PC-9 (cell line): ENCODE measurements around the gene HSD3B7. TPM values are rescaled to one million over a fixed set of nuclear protein-coding genes. Genes with fewer than 3 reads are reported as not detected.

Source experiments
- BruUV-seq: library from RNA; stranded (reverse); fragments of 400-500 nt; replicated peaks from 2 replicates; lab custom pipeline; 2021; lab: Mats Ljungman, UMichigan
- CTCF ChIA-PET: fragments of 300-600 bp; sonication (Branson Sonifier 250); formaldehyde crosslinking; loops from one replicate; lab custom pipeline; 2022; ENCODE audit warnings: antibody characterized with exemption; lab: Charles Lee
- POLR2A ChIA-PET: fragments of 300-600 bp; sonication (Branson Sonifier 250); formaldehyde crosslinking; loops from one replicate; lab custom pipeline; 2022; ENCODE audit warnings: antibody characterized with exemption; ENCODE audit not compliant: unreplicated experiment; lab: Charles Lee
- DNase-seq, 2 experiments: peaks; one replicate each; pipeline versions ENCODE4 v3.0.0 to v3.0.0-alpha.2; 2015 to 2022; ENCODE audit warnings: mixed read lengths in 1 of 2
- H2AFZ ChIP-seq: fragments of 200-600 bp; sonication (generic); 2 replicates; pipeline ENCODE4 v1.8.1; 2017; ENCODE audit warnings: antibody characterized with exemption
- H3F3A ChIP-seq: fragments of 200-600 bp; sonication (generic); 2 replicates; pipeline ENCODE4 v1.8.1; 2017; ENCODE audit warnings: antibody characterized with exemption, mild to moderate bottlenecking, low read depth; ENCODE audit not compliant: insufficient read depth
- H3K27ac ChIP-seq: fragments of 200-600 bp; sonication (generic); 2 replicates; pipeline ENCODE4 v1.6.1; 2016; ENCODE audit warnings: mixed run types
- H3K27me3 ChIP-seq: fragments of 200-600 bp; sonication (generic); 2 replicates; pipeline ENCODE4 v1.6.1; 2016; ENCODE audit warnings: low read depth, mixed run types; ENCODE audit not compliant: insufficient read depth
- H3K36me3 ChIP-seq: fragments of 200-600 bp; sonication (generic); 2 replicates; pipeline ENCODE4 v1.6.1; 2016; ENCODE audit warnings: low read depth, mixed run types
- H3K4me1 ChIP-seq: fragments of 200-600 bp; sonication (generic); replicated peaks from 2 replicates; pipeline ENCODE4 v1.6.1; 2016; ENCODE audit warnings: mixed run types; ENCODE audit not compliant: insufficient read depth
- H3K4me2 ChIP-seq: fragments of 200-600 bp; sonication (generic); 2 replicates; pipeline ENCODE4 v1.6.1; 2017; ENCODE audit warnings: mixed run types
- H3K4me3 ChIP-seq: fragments of 200-600 bp; sonication (generic); 2 replicates; pipeline ENCODE4 v1.6.1; 2016; ENCODE audit warnings: mixed run types
- H3K79me2 ChIP-seq: fragments of 200-600 bp; sonication (generic); 2 replicates; pipeline ENCODE4 v1.6.1; 2017; ENCODE audit warnings: low read depth, mixed run types
- H3K9me2 ChIP-seq: fragments of 200-600 bp; sonication (generic); 2 replicates; pipeline ENCODE4 v1.8.1; 2017; ENCODE audit warnings: mild to moderate bottlenecking; ENCODE audit not compliant: insufficient read depth
- H3K9me3 ChIP-seq: fragments of 200-600 bp; sonication (generic); 2 replicates; pipeline ENCODE4 v1.8.1; 2016; ENCODE audit warnings: low read depth; ENCODE audit not compliant: insufficient read depth
- H4K20me1 ChIP-seq: fragments of 200-600 bp; sonication (generic); 2 replicates; pipeline ENCODE4 v1.8.1; 2017; ENCODE audit not compliant: insufficient read depth
- EZH2 ChIP-seq: fragments of 200-600 bp; sonication (generic); IDR thresholded peaks from 2 replicates; pipeline ENCODE4 v1.8.0; 2017; ENCODE audit warnings: antibody characterized with exemption, low read depth
- intact Hi-C: fragments of 100-400 bp; cut with micrococcal nuclease; formaldehyde crosslinking; loops from one replicate; pipeline ENCODE4 v1.10.0; 2022; ENCODE audit not compliant: unreplicated experiment
- total RNA-seq: library from RNA; stranded (reverse); gene quantifications from 2 replicates; pipeline ENCODE4 v1.2.3, GENCODE V29; 2021
- TF ChIP-seq, protein P1 (sequence below): fragments of 200-600 bp; sonication (generic); conservative IDR thresholded peaks from 2 replicates; pipeline ENCODE4 v1.6.1; 2017; ENCODE audit warnings: mixed run types, antibody characterized with exemption, mild to moderate bottlenecking, moderate library complexity

Gene HSD3B7
- total RNA-seq, 1 experiment from 2014 or later = 34.8 TPM

- Histone ChIP-seq H3K36me3 (peaks cover 54% of the 10 kb centered on the region), H3K4me2 (no peak overlapping the region), H3K4me1 (no peaks in the 10 kb centered on the region), H2AFZ (no peak overlapping the region), H3K4me3 (no peak overlapping the region), H3F3A (no peaks in the 10 kb centered on the region), H3K79me2 (no peaks in the 10 kb centered on the region; the same call in 1 of the 2 replicates), H3K9me2 (no peaks in the 10 kb centered on the region), H3K27ac (no peak overlapping the region), H3K27me3 (no peaks in the 10 kb centered on the region), H3K9me3 (no peaks in the 10 kb centered on the region), H4K20me1 (peaks cover 7% of the 10 kb centered on the region)
- POLR2A ChIA-PET = no interaction called here
- DNase-seq = peak in 1 of 2 experiments; percentile 26
- CTCF ChIA-PET = no interaction called here
- BruUV-seq = no TSS peak
- intact Hi-C loops = no loop called here
- TF ChIP-seq, protein P1, sequence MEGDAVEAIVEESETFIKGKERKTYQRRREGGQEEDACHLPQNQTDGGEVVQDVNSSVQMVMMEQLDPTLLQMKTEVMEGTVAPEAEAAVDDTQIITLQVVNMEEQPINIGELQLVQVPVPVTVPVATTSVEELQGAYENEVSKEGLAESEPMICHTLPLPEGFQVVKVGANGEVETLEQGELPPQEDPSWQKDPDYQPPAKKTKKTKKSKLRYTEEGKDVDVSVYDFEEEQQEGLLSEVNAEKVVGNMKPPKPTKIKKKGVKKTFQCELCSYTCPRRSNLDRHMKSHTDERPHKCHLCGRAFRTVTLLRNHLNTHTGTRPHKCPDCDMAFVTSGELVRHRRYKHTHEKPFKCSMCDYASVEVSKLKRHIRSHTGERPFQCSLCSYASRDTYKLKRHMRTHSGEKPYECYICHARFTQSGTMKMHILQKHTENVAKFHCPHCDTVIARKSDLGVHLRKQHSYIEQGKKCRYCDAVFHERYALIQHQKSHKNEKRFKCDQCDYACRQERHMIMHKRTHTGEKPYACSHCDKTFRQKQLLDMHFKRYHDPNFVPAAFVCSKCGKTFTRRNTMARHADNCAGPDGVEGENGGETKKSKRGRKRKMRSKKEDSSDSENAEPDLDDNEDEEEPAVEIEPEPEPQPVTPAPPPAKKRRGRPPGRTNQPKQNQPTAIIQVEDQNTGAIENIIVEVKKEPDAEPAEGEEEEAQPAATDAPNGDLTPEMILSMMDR = no peak
- no peak for TF ChIP-seq EZH2
Observed at GRCh38 chr16:30967795-30968194, 17.2 kb upstream of the HSD3B7 start.

GRCh38 chr16:30969246-30969842 is 15.7 kb upstream of the HSD3B7 start:
- H3K36me3 ChIP-seq = peaks cover 53% of the 10 kb centered on the region

GRCh38 chr16:30971298-30971697 is 13.7 kb upstream of the HSD3B7 start:
- H3K4me2 ChIP-seq = no peak overlapping the region
- H3K27ac ChIP-seq = no peak overlapping the region
- no peaks in the 10 kb centered on the region for H3K27me3 ChIP-seq
- H3K9me3 ChIP-seq = no peaks in the 10 kb centered on the region
- intact Hi-C loops = no loop called here
- no TSS peak for BruUV-seq
- H3K79me2 ChIP-seq = no peaks in the 10 kb centered on the region
- no peaks in the 10 kb centered on the region for H3F3A ChIP-seq
- H3K4me1 ChIP-seq = no peaks in the 10 kb centered on the region
- peaks cover 48% of the 10 kb centered on the region for H3K36me3 ChIP-seq
- POLR2A ChIA-PET = interaction anchor here (0.6 kb wide), 1 partner anchor 166 kb away, joined by 8 read pairs; no protein-coding TSS in a partner anchor
- TF ChIP-seq EZH2 = no peak
- TF ChIP-seq, protein P1 = no peak
- no peak overlapping the region for H3K4me3 ChIP-seq
- H4K20me1 ChIP-seq = peaks cover 11% of the 10 kb centered on the region
- H2AFZ ChIP-seq = no peak overlapping the region
- no peaks in the 10 kb centered on the region for H3K9me2 ChIP-seq
- CTCF ChIA-PET = interaction anchor here (0.6 kb wide), 1 partner anchor 24 kb away, joined by 9 read pairs; no protein-coding TSS in a partner anchor
- peak in 1 of 2 experiments; percentile 30 for DNase-seq

More at GRCh38 chr16:30969246-30969842, 15.7 kb upstream of the HSD3B7 start:
- TF ChIP-seq, protein P1 = no peak
- TF ChIP-seq EZH2 = no peak
- Histone ChIP-seq H3K27me3 (no peaks in the 10 kb centered on the region), H3K4me3 (no peak overlapping the region), H3K4me1 (no peaks in the 10 kb centered on the region), H3K9me3 (no peaks in the 10 kb centered on the region), H3K27ac (no peak overlapping the region), H3F3A (no peaks in the 10 kb centered on the region), H3K9me2 (no peaks in the 10 kb centered on the region), H3K4me2 (no peak overlapping the region), H3K79me2 (no peaks in the 10 kb centered on the region), H4K20me1 (peaks cover 7% of the 10 kb centered on the region), H2AFZ (no peak overlapping the region)
- BruUV-seq = no TSS peak
- peak in 1 of 2 experiments; percentile 5 for DNase-seq
- intact Hi-C loops = no loop called here
- CTCF ChIA-PET = interaction anchor here (0.7 kb wide), 1 partner anchor 487 kb away, joined by 4 read pairs; no protein-coding TSS in a partner anchor
- POLR2A ChIA-PET = no interaction called here
